Measurements from ENCODE around the gene UBA6.
"Not testable (repeated sequence)": the region's sequence is repeated elsewhere in the genome, so short reads cannot be mapped to it uniquely, and the experiment has no call there.

The UBA6 gene

GRCh38 chr4:67721770-67722597, 21.0 kb upstream of the UBA6 start:
- TF ChIP-seq POLR2A (IDR thresholded peaks at IDR 0.05; ENCODE audit: low read length) (no peak), GATA1 (IDR thresholded peaks at IDR 0.05; ENCODE audit: low read depth, low read length) (no peak)
- DNase-seq = peak; percentile 66 to 68

- TF ChIP-seq GATA1 (IDR thresholded peaks at IDR 0.05; ENCODE audit: low read depth, low read length) = no peak
- TF ChIP-seq POLR2A (IDR thresholded peaks at IDR 0.05; ENCODE audit: low read length) = no peak
- peak; percentile 52 to 67 for DNase-seq
These were observed 20.4 kb upstream of the UBA6 start for GRCh38 chr4:67721315-67721769.

GRCh38 chr4:67719953-67720617, 19.1 kb upstream of the UBA6 start:
- peak in 1 of 2 experiments; percentile 9 for DNase-seq
- no peak for TF ChIP-seq POLR2A (IDR thresholded peaks at IDR 0.05; ENCODE audit: low read length)
- TF ChIP-seq GATA1 (IDR thresholded peaks at IDR 0.05; ENCODE audit: low read depth, low read length) = no peak

- DNase-seq = peak in 1 of 2 experiments; percentile 22
- no peak for TF ChIP-seq POLR2A (IDR thresholded peaks at IDR 0.05; ENCODE audit: low read length)
- no peak for TF ChIP-seq GATA1 (IDR thresholded peaks at IDR 0.05; ENCODE audit: low read depth, low read length)
These were observed 17.9 kb upstream of the UBA6 start for GRCh38 chr4:67718848-67719247.

DNA sequence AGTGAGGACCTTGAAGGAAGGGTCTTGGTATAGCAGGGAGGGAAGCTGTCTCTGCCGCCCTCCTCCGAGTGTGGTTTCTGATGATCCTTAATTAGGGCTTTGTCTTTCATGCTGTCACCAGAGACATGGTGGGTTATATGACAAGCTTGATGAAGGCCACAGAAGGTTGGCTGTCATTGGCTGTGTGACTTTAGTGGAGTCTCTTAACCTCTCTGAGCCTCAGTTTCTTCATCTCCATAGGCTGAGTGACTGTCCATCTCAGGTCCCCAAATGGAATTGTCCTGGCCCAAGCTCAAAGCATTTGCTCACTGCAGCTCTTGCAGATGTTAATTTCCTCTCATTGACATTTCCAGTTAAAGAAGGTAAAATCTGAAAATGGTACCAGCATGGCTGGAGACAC, 16.6 kb upstream of the UBA6 start:
- DNase-seq = no peak
- TF ChIP-seq GATA1 (IDR thresholded peaks at IDR 0.05; ENCODE audit: low read depth, low read length) (no peak), POLR2A (IDR thresholded peaks at IDR 0.05; ENCODE audit: low read length) (no peak)

DNA sequence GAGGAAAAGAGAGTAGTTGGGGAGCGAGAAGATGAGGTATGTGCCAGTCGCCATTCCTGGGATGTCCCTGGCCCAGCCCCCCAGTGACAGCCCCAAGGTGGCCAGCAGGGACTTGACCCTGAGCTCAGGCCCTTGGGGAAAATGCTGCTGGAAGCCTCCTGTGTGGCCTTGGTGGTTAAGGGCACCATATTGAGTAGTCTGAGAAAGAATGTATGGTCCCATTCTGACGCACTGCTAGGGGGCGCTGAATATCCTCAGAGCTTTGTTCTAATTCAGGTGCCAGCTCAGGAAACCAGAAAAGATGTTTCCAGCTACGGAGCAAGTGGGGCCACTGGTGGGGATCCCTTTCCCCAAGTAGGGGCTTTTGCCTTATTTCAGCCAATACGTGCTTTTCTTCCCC, 14.0 kb upstream of the UBA6 start:
- no peak for DNase-seq
- TF ChIP-seq POLR2A (IDR thresholded peaks at IDR 0.05; ENCODE audit: low read length) (no peak), GATA1 (IDR thresholded peaks at IDR 0.05; ENCODE audit: low read depth, low read length) (no peak)

GRCh38 chr4:67714248-67714583, 13.3 kb upstream of the UBA6 start:
- peak; percentile 27 to 52 for DNase-seq
- no peak for TF ChIP-seq GATA1 (IDR thresholded peaks at IDR 0.05; ENCODE audit: low read depth, low read length)
- no peak for TF ChIP-seq POLR2A (IDR thresholded peaks at IDR 0.05; ENCODE audit: low read length)

- DNase-seq = peak; percentile 27 to 52
- no peak for TF ChIP-seq GATA1 (IDR thresholded peaks at IDR 0.05; ENCODE audit: low read depth, low read length)
- TF ChIP-seq POLR2A (IDR thresholded peaks at IDR 0.05; ENCODE audit: low read length) = no peak
These were observed 12.7 kb upstream of the UBA6 start for GRCh38 chr4:67713529-67714247.

- no peak for DNase-seq
- TF ChIP-seq POLR2A (IDR thresholded peaks at IDR 0.05; ENCODE audit: low read length) (no peak), GATA1 (IDR thresholded peaks at IDR 0.05; ENCODE audit: low read depth, low read length) (no peak)
These were observed 11.9 kb upstream of the UBA6 start for GRCh38 chr4:67712650-67713528.

DNA sequence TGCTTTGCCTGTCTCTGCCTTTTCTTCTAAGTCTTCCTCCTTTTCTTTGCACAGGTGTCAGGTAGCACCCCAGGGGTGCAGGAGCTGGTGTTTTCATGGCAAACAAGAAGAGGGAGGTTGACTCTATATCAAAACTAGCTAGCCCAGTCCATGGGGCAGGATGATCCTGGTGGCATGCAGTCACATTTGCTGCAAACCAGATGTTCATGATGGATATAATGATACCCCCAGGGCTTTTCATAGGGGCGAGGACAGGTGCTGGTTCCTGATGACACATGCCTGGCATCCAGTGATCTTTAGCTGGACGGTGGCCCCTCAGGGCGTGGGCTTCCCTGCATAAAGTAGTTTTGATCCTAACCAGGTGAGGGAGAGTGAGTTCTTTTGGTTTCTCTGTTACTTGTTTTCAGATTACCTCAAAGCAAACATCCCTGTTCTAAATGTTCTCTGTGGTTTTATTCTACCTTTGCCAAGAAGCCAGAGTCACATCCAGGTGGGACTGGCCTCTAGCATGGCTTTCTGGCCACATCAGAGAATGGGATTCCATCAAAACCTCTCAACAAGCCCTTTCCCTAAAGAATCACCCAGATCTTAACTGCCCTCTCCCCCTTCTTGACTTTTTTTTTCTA, 11.2 kb upstream of the UBA6 start:
- peak in 1 of 2 experiments; percentile 5 for DNase-seq
- TF ChIP-seq GATA1 (IDR thresholded peaks at IDR 0.05; ENCODE audit: low read depth, low read length) (no peak), POLR2A (IDR thresholded peaks at IDR 0.05; ENCODE audit: low read length) (no peak)

DNA sequence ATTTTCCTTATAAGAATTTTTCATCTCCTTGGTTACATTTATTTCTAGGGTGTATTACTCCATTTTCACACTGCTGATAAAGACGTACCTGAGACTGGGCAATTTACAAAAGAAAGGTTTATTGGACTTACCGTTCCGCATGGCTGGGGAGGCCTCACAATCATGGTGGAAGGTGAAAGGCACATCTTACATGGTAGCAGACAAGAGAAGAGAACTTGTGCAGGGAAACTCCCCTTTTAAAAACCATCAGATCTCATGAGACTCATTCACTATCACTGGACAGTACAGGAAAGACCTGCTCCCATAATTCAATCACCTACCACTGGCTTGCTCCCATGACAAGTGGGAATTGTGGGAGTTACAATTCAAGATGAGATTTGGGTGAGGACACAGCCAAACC, 5.7 kb upstream of the UBA6 start:
- not testable (repeated sequence) for DNase-seq

GRCh38 chr4:67704843-67705242, 3.9 kb upstream of the UBA6 start:
- DNase-seq = no peak
- TF ChIP-seq GATA1 (IDR thresholded peaks at IDR 0.05; ENCODE audit: low read depth, low read length) = no peak
- no peak for TF ChIP-seq POLR2A (IDR thresholded peaks at IDR 0.05; ENCODE audit: low read length)

DNA sequence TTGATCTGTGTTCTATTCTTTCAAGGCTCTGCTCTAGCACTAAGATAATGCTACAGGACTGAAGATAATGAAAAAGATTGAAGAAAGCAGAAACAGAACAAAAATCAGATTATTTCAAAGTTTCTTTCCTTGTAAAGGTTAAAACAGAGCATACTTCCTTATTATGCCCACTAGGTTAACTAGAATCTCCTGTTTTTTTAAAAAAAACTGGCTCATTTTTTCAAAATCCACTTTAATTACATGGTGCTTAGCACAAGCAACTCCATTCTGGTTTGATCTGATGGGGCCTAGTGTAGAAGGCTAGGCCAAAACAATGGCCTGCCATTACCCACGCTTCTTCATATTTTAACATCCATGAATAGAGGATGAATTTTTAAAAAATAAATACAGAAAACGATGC, 1.2 kb upstream of the UBA6 start:
- TF ChIP-seq GATA1 (IDR thresholded peaks at IDR 0.05; ENCODE audit: low read depth, low read length) = no peak
- no peak for TF ChIP-seq POLR2A (IDR thresholded peaks at IDR 0.05; ENCODE audit: low read length)
- no peak for DNase-seq
